Ascending aorta (tissue), 2 donors: Measurements from ENCODE around the gene FSHR. TPM values are rescaled to one million over a fixed set of nuclear protein-coding genes. Genes with fewer than 3 reads are reported as not detected.

Experiments
- DNase-seq, 2 donors: peaks; one replicate each; pipeline ENCODE4 v3.0.0-alpha.2; 2019; ENCODE audit warnings: low spot score in 2 of 2
- H3K27ac ChIP-seq, 2 donors: fragments of 200-600 bp; sonication (generic); one replicate each; pipeline ENCODE4 v1.5.1; 2016 to 2017; ENCODE audit warnings: mild to moderate bottlenecking in 1 of 2
- H3K27me3 ChIP-seq: fragments of 200-600 bp; sonication (generic); one replicate; pipeline ENCODE4 v1.5.1; 2017
- H3K36me3 ChIP-seq, 2 donors: fragments of 200-600 bp; sonication (generic); one replicate each; pipeline ENCODE4 v1.5.1; 2016
- H3K4me1 ChIP-seq, 2 donors: fragments of 200-600 bp; sonication (generic); one replicate each; pipeline ENCODE4 v1.5.1; 2016 to 2017; ENCODE audit warnings: mild to moderate bottlenecking in 1 of 2
- H3K4me3 ChIP-seq, 2 donors: fragments of 200-600 bp; sonication (generic); one replicate each; pipeline ENCODE4 v1.5.1; 2016 to 2017; ENCODE audit warnings: mild to moderate bottlenecking in 1 of 2
- H3K9me3 ChIP-seq, 2 donors: fragments of 200-600 bp; sonication (generic); one replicate each; pipeline ENCODE4 v1.5.1; 2016
- CTCF ChIP-seq, 3 experiments: fragments of 200-600 bp in 2 of 3; fragments of 450-650 bp in 1 of 3; sonication (generic) in 2 of 3; IDR thresholded peaks; one replicate each; pipeline ENCODE4 v1.5.1; 2016 to 2019; ENCODE audit warnings: antibody characterized with exemption in 3 of 3, mild to moderate bottlenecking in 1 of 3, moderate library complexity in 1 of 3
- intact Hi-C: fragments of 100-400 bp; cut with DNase I; formaldehyde crosslinking; loops from one replicate; pipeline ENCODE4 v1.15.1; 2023
- total RNA-seq: library from RNA; depleted of rRNA; stranded (reverse); fragments of >200 nt; gene quantifications from one replicate; pipeline ENCODE4 v1.1.0, GENCODE V29; 2016

FSHR gene
- total RNA-seq, 1 donor from 2014 or later, result not detected

- no peak for DNase-seq
- intact Hi-C loops, result no loop called here
- no peak overlapping the region for H3K27ac ChIP-seq
- no peak for TF ChIP-seq CTCF (IDR thresholded peaks at IDR 0.05)
- H3K36me3 ChIP-seq, result no peaks in the 10 kb centered on the region
- no peak overlapping the region for H3K4me3 ChIP-seq
- no peaks in the 10 kb centered on the region for H3K27me3 ChIP-seq
- H3K4me1 ChIP-seq, result no peaks in the 10 kb centered on the region
- H3K9me3 ChIP-seq, result no peaks in the 10 kb centered on the region
Observed at GRCh38 chr2:49044350-49045079, 109.8 kb downstream of the FSHR start.

GRCh38 chr2:49043405-49043982, 110.8 kb downstream of the FSHR start:
- intact Hi-C loops, result no loop called here
- DNase-seq, result no peak
- H3K9me3 ChIP-seq, result no peaks in the 10 kb centered on the region
- no peak overlapping the region for H3K4me3 ChIP-seq
- no peaks in the 10 kb centered on the region for H3K4me1 ChIP-seq
- no peak for TF ChIP-seq CTCF (IDR thresholded peaks at IDR 0.05)
- H3K36me3 ChIP-seq, result no peaks in the 10 kb centered on the region
- H3K27ac ChIP-seq, result no peak overlapping the region
- no peaks in the 10 kb centered on the region for H3K27me3 ChIP-seq

GRCh38 chr2:49042488-49042887, 111.8 kb downstream of the FSHR start:
- Histone ChIP-seq H3K4me1 (no peaks in the 10 kb centered on the region), H3K4me3 (no peak overlapping the region), H3K27ac (no peak overlapping the region), H3K27me3 (no peaks in the 10 kb centered on the region), H3K36me3 (no peaks in the 10 kb centered on the region), H3K9me3 (no peaks in the 10 kb centered on the region)
- no peak for TF ChIP-seq CTCF (IDR thresholded peaks at IDR 0.05)
- no peak for DNase-seq
- intact Hi-C loops, result no loop called here

GRCh38 chr2:49041061-49041460, 113.3 kb downstream of the FSHR start:
- H3K4me1 ChIP-seq, result no peaks in the 10 kb centered on the region
- no peaks in the 10 kb centered on the region for H3K9me3 ChIP-seq
- no peak for TF ChIP-seq CTCF (IDR thresholded peaks at IDR 0.05)
- no peaks in the 10 kb centered on the region for H3K36me3 ChIP-seq
- no peak overlapping the region for H3K4me3 ChIP-seq
- DNase-seq, result no peak
- no peaks in the 10 kb centered on the region for H3K27me3 ChIP-seq
- intact Hi-C loops, result no loop called here
- no peak overlapping the region for H3K27ac ChIP-seq

- intact Hi-C loops, result no loop called here
- no peak overlapping the region for H3K27ac ChIP-seq
- H3K27me3 ChIP-seq, result no peaks in the 10 kb centered on the region
- no peaks in the 10 kb centered on the region for H3K9me3 ChIP-seq
- no peaks in the 10 kb centered on the region for H3K36me3 ChIP-seq
- no peak for TF ChIP-seq CTCF (IDR thresholded peaks at IDR 0.05)
- no peak overlapping the region for H3K4me3 ChIP-seq
- DNase-seq, result no peak
- H3K4me1 ChIP-seq, result no peaks in the 10 kb centered on the region
Observed at GRCh38 chr2:49037197-49037596, 117.1 kb downstream of the FSHR start.
